SH-SY5Y (cell line): ENCODE results near the gene TBC1D22A.

Experiments used
- GATA2 ChIP-seq: IDR thresholded peaks from 2 replicates; pipeline ENCODE4 v1.6.1; 2011; ENCODE audit warnings: mild to moderate bottlenecking, low read depth, low read length
- GATA3 ChIP-seq: IDR thresholded peaks from 2 replicates; pipeline ENCODE4 v1.6.1; 2011; ENCODE audit warnings: low read depth, mild to moderate bottlenecking, low read length, moderate library complexity

GRCh38 chr22:46908641-46909107, 146.2 kb downstream of the TBC1D22A start:
- TF ChIP-seq GATA2 (no peak), GATA3 (no peak)
